Femur (tissue), 1 donor: ENCODE measurements around the gene PDE4DIP.
"Not testable (repeated sequence)": the region's sequence is repeated elsewhere in the genome, so short reads cannot be mapped to it uniquely, and the experiment has no call there.

ENCODE experiments used
- DNase-seq: peaks from one replicate; pipeline ENCODE4 v3.0.0-alpha.2; 2017

PDE4DIP gene

DNA sequence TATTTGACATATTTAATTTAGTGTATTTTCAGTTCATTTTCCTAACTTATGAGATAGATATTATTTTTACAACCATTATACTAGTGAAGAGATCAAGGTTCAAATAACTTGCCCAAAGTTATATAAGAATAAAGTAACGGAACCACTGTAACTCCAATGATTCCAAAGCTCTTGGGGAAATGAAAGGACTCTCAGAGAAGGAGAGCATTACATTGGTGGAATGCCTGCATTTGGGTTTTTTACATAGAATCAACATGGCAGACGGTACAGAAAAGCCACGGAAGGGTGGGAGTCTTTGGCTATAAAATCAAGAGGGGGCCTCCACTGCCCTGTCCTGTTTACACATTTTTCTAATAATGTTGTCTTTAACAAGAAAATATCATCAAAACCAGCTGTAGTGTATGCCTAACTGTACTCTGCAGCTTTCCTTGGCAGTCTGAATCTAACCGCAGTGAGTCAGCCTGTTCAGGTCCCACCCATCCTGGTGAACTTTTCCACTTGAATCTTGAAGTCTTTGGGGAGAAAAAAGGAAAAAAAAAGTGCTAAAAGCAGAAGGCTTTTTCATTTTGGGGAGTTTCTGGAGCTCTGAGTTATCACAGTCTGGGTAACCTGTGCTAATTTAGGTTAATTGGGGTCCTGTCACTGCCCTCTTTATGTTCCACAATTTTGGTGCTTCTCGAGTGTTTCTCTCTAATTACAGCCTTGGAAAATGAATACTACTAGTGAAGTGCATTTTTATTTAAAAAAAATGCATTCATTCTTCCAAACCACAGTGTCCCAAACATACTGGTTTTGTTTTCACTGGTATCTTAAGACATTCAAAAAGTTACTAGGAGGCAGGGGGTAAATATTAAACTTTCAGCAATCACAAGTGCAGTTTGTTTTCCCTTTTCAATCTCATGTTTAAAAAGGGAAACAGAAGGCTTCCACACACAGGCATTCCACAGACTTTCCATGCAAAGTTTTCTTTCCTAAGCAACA is 30.5 kb downstream of the PDE4DIP start:
- DNase-seq: not testable (repeated sequence)

DNA sequence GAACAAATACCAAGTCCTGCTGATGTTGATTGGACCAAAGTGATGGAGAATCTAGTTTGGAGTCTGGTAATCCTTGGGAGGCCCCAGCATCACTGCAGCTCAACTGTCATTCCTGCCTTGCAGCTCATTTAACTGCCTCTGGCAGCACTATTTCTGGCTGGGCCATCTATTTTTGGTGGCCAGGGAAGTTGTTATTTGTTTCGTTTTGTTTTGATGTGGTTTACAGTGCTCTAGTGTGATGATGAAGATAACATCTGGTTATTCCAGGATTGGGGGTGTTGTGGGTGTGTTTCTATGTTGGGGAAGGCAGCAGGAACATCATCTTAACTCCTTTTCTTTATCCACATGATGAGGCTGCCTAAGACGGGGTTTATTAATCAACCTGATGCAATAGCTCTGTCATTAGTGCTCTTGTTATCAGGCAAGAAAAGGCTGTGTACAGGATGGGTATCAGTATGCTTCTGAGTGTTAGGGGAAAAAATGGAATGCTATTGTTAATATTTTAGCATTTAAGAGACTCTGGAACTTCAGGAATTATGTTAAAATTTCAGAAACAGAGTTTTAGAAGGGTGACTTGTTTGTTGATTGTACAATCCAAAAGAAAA is 35.7 kb downstream of the PDE4DIP start:
- DNase-seq: not testable (repeated sequence)

DNA sequence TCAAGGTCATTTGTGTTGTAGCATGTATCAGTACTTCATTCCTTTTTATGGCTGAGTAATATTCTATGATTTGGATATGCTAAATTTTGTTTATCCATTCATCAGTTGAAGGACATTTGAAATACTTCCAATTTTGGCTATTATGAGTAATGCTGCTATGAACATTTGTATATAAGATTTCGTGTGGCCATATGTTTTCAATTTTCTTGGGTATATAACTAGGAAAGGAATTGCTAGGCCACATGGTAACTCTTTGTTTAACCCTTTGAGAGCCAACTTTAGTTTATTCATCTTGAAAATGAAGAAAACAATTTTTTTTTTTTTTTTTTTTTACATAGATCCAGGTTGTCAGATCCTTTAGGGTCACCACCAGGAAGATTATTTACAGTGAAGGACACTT is 37.0 kb downstream of the PDE4DIP start:
- not testable (repeated sequence) for DNase-seq

DNA sequence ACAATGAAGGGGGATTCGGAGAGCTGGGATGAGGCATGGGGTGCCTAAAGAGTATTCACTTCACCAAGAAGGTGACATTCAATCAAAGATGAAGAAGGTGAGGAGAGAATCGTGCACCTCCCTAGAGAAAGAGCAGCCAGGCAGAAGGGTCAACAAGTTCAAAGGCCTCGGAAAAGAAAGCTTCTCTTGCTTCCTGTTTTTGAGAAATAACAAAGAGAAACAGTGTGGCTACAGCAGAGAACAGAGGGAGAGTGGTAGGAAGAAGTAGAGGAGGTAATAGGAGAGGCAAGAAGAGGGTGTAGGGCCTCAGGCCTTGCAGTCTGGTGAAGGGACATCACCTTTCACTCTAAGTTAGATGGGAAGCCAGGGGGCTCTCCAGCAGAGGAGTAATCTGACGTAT is 41.0 kb downstream of the PDE4DIP start:
- DNase-seq: not testable (repeated sequence)

DNA sequence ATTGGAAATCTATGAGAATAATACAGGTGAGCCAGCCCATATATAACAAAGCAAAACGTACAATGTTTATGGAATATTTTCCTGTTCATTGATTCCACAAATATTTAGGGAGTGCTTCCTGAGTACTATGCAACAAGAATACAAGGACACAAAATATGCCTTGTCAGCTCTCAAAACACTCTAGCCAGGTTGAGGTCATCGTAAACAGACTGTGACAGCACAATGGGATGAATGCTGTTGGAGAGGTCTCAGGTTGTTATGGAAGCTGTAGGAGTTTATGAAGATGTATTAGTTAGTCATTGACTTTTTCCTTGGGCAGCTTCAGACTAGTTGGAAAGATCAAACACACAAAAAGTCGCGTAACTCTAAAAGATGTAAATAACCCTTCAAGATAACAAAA is 42.1 kb downstream of the PDE4DIP start:
- not testable (repeated sequence) for DNase-seq

DNA sequence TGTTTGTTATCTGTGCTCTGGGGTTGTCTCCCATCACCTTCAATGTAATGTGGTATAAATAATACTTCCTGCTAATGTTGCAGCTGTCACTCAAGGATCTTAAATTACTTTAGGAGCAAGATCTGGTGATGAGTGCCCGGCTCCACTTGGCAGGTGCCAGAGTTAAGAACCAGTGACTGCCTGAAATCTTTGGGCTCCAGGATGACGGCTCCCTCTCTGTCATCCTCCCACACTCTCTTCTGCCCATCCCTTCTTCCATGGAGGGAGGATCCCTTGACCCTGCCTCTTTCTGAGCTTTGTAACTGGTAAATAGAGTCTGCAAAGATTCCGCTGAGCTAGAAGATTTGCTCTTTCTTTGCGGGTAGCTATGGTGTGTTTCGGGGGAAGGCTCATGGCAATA is 44.4 kb downstream of the PDE4DIP start:
- not testable (repeated sequence) for DNase-seq

DNA sequence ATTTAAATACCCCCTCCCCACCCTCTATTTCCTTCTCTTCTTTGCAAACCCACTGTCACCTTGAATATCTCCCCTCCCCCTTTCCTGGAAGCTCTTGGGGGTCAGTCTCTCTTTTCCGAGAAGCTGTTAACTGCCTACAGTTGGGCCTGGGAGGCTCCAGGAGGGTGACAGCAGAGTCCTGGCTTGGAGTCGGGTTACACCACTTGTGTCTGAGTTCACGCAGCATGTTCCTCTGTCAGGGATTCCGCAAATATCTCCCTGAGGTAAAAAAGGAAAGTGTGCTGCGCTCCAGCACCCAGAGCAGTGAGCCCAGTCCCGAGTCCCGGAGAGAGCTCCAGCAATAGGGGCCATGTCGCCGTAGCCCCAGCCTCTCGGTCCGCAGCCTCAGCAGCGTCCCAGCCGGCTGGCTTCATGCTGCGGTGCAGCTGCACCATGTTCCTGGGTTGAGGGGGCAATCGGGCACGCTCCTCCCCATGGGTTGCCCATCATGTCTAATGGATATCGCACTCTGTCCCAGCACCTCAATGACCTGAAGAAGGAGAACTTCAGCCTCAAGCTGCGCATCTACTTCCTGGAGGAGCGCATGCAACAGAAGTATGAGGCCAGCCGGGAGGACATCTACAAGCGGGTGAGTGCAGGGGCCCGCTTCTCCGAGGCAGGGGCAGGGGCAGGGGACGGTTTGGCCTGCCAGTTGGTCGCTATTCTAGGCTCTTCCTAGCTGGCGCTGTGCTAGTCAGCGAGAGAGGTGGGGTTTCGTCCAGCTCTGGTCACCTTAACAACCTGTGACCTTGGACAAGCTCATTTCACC is 45.2 kb downstream of the PDE4DIP start:
- not testable (repeated sequence) for DNase-seq

DNA sequence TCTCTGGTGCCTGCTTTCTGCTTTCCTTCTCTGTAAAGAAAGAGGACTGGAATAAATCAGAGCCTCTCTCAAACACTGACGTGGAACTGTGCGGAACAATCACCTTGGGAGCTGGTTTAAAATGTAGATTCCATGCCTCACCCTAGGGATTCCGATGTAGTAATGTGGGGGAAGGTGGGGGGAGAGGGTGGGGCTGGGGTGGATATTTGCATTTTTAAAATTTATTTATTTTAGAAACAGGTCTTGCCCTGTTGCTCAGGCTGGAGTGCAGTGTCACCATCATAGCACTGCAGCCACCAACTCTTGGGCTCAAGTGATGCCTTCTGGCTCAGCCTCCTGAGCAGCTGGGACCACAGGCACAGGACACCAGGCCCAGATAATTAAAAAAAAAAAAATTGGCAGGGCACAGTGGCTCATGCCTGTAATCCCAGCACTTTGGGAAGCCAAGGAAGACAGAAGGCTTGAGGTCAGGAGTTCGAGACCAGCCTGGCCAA is 45.9 kb downstream of the PDE4DIP start:
- not testable (repeated sequence) for DNase-seq

DNA sequence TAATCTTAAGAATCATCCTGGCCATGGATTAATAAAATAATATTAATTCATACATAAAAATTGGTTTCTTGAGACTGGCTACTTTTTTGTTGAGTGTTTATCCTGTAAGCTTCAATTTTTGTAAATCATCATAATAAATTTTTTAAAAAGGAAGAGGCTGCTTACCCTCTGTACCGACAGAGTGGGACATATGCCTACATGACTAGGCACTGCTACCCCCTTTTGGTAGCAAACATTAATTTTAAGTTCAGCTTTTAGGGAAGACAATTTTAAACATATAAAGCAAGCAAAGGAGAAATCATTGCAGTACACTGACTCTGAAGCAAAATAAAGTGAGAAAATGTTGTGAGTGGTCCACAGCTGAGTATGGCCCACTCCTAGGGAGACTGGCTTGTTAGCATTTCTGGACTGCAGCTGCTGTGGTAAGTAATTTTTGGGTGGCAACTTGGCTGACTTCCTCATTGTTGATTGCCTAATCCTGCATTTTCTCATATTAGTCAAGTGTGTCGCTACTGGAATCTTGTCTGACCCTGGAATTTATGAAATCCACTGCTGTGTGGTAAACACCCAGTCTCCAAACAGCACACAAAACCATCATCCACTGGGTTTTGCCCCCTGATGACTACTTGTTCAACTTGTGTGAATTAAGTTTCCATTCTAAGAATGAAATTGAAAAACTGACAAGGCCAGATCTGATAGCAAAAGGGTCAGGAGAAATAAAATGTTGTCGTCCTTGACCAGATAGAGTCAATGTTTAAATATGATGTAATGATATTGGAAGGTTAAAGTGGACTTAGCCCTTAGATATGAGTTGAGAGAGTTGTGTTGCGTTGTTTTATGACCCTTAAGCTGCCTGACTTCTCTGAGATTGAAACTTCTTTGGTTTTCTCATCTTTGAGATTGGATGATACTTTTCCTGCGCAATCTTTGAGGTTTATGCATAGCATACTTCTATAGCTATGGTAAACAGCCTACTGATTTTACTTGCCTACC is 50.4 kb downstream of the PDE4DIP start:
- DNase-seq: not testable (repeated sequence)

DNA sequence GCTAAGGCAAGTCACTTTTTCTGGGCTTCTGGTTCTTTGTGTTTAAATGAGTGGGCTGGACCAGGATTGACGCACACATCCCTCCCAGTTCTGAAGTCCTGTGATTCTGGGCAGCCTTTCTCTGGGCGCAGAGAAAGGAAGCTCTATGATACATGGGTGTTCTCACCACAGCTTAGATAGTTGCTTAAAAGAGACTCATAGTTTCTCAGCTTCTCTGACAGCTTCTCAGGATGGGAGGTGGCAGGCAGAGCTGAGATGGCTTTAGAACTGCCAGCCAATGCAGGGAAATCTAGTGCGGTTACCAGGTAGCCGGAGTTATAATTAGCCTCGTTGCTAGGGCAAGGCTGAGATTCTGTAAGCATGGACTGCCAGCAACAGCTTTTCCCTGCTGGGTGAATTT is 55.8 kb downstream of the PDE4DIP start:
- not testable (repeated sequence) for DNase-seq

DNA sequence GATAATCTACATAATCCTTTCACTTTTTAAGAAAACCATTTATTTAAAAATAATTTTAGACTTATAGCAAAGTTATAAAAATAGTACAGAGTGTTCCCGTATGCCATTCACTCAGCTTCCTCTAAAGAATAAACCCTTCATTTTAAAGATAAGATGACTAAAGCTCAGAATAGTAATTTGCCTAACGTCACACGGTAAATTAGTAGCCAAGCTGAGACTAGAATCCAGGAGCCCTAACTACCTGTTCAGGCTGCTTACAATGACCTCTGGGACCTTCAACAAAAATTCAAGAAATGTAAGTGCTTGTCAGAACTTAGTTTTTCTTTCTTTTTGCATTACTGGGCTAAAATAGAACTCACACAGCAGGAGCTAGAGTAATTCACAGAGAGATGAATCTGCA is 56.5 kb downstream of the PDE4DIP start:
- DNase-seq: not testable (repeated sequence)

DNA sequence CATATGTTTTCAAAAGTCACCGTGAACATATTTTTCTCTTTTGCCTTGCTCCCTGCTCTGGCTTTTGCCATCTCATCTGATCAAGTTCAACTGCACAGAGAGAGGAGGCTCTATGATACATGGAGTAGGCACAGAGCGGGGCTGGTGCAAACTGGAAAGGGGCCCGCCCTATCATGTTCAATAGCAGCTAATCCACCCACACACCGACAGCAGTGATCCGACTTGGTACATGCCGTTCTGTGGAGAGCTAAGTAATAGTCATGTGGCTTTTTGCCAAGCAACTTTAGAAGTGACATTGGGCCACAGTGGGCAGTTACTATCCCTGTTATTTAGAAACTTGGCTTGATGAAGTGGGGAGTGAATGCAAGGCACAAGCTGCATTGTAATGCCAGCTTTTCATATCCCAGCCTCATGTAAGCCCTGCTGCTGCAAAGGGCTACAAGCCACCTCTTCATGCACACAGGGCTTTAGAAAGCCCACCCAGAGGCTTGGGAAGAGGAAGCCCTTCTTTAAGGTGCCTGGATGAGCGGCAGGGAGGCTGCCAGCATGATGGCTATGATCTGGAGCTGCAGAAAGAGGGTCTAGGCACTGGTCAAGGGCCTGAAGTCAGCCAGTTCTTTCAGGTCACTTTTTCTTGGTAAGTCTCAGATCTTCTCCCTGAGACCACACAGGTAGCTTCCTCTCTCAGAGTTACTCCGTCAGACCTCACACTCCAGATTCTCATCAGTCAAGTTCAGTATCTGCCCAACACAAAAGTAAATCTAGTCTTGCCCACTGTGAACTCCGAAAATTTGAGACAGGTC is 57.1 kb downstream of the PDE4DIP start:
- not testable (repeated sequence) for DNase-seq

DNA sequence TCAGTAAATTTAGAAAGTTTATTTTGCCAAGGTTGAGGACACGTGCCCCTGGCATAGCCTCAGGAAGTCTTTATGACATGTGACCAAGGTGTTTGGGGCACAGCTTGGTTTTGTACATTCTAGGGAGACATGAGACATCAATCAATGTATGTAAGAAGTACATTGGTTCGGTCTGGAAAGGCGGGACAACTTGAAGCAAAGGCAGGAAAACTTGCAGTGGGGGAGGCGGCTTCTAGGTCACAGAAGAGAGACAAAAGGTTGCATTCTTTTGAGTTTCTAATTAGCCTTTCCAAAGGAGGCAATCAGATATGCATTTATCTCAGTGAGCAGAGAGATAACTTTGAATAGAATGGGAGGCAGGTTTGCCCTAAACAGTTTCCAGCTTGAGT is 57.7 kb downstream of the PDE4DIP start:
- not testable (repeated sequence) for DNase-seq

DNA sequence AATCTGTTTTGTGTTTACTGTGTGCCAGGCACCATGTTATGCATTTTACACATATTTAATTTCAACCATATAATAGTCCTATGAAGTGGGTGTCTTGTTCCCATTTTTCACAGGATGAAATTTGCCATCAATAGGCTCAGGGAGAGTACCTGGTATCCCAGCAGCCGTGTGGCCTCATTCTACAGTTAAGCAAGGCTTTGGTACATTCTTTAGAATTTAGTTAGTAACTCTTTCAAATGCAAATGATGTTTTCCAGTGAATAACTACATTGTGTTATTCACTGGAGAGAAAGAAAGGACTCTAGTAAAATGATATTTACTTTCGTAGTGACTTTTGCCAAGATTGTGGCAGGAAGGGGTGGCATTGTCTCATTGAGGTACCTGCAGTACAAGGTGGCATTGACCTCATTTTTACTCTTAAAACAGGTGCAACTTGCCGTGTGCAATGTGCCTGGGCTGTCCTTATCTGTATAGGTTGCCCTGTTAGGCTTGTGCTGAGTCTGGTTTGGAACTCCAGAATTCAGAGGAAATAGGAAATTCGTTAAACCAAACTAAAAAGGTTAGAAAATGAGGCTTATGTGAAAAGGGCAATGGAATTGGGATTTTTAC is 65.1 kb downstream of the PDE4DIP start:
- DNase-seq: not testable (repeated sequence)

DNA sequence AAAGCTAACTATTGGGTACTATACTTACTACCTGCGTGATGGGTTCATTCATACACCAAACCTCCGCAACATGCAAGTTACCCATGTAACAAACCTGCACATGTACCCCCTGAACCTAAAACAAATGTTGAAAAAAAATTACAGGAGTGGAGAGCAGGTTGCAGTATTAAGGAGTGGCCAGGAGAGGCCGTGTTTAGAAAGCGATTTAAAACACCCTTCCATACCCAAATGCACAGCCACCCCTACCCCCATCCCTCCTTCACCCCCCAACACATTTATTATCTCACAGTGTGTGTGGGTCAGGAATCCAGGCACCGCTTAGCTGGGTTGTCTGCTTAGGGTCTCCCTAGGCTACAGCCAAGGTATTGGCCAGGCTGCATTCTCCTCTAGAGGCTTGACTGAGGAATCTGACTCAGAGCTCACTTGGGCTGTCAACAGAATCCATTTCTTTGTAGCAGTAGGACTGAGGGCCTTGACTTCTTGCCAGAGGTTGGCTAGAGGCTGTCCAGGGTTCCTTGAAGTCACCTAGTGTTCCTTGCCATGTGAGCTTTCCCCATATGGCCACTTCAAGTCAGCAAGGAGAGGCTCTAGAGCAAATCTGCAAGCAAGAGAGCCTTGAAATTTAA is 67.2 kb downstream of the PDE4DIP start:
- DNase-seq: not testable (repeated sequence)

DNA sequence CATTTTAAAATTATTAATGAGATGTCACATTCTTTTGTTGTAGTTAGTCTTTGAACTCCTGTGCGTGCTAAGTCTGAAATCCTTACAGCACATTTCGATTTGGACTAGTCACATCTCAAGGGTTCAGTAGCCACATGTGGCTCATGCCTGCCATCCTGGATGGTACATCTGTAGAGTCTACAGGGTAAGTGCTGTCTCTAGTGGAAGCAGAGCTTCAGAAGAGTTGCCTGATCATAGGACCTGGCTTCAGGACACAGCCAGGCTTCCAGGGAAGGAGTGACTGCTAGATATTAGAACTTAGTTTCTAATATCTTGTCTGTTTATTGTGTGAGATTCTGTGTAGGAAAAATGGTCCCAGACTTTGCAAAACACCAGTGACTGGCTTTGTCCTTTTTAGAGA is 72.0 kb downstream of the PDE4DIP start:
- not testable (repeated sequence) for DNase-seq

DNA sequence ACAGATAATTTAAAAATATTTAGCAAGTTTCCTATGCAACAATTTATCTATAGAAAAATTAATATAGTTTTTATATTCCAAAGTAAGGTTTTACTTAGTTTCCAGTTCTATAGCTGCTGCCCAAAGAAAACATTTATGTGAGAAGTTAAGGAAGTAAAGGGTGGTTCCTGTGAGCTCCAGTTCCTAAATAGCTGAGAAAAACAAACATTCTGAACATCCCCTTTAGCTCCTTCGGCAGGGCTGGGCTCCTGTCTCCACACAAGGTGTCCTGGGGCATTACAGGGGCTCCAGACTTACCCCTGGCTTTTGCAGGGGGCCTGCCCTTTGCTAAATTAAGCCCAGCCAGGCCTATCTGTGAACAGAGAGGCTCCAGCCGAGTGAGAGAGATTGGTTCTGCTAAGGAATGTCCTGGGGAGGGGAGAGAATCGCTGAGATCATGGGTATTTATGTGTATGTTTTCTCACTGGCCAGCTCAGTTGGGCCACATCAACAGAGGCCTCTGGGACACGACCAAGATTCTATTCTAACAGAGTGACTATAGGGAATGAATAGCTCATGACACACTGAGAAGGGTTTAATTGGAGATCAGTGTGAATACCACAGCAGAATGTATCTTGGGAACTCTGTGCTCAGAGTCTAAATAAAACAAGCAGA is 72.6 kb downstream of the PDE4DIP start:
- DNase-seq: not testable (repeated sequence)

DNA sequence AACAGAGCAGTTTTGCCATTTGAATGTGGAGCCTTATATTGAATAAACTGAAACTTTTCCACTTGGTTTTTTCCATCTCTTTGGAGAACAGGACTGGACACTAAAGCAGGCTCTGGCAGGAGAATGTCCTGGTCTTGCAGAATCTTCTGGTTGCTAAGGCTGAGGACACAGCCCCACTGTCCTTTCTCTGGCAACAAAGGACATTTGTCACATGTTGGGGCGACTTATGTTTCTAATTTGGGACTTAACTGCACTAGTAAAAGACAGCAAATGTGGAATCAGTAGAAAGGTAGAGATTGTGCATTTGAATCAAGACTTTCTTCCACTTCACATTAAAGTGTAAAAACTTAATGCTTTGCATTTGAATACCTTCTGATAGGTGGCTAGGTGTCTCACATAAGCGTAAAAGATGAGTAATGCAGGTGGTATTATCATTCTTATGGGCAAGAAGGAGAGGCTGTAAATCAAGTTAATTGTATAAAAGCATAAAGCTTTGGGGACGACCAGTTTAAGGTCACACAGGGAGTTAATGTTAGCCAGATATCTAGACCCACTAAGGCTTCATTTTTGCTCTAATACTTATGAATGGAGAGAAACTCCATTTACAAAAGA is 74.7 kb downstream of the PDE4DIP start:
- DNase-seq: not testable (repeated sequence)

DNA sequence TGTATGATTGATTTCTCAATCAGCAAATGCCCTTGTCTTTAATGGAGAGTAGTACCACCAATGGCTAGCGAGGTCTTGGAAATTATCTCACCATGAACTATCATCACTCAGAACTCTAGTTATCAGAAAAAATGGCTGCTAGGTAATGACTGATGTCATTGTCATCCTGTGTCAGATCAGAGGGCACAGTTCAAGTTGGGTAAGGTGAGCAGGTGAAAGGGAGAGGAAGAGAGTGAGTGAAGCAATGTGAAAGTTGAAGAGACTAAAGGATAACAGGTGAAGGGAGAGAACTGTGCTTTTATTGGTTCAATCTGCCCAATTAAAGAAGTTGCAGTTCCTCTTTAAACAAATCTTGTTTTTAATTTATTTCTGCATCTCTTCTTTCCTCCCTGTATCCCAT is 76.8 kb downstream of the PDE4DIP start:
- not testable (repeated sequence) for DNase-seq
